Measurements from ENCODE around the gene SUGCT. TPM values are rescaled to one million over a fixed set of nuclear protein-coding genes. Genes with fewer than 3 reads are reported as not detected.

The SUGCT gene
- total and polyA plus RNA-seq, 8 donors: 0.87 to 8.0 (median 2.9) TPM; not detected in 1

DNA sequence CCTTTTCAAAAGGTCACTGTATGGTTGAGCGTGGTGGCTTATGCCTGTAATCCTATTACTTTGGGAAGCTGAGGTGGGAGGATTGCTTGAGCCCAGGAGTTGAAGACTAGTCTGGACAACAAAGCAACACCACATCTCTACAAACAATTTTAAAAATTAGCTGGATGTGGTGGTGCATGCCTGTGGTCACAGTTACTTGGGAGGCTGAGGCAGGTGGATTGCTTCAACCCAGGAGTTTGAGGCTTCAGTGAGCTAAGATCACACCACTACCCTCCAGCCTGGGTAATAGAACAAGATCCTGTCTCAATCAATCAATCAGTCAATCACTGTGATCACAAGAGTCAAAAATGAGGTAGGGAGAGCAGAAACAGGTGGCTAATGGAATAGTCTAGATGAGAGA is 97.0 kb downstream of the SUGCT start:
- H3K4me1 ChIP-seq: peaks cover 0 to 16% (median 5%) of the 10 kb centered on the region in 4 donors
- no peak overlapping the region for H3K27ac ChIP-seq
- H3K27me3 ChIP-seq: no peaks in the 10 kb centered on the region
- 81 to 94% (median 88%) methylated on average over 1 of the region's 1 CpG for WGBS, 5 donors
- intact Hi-C loops (cut with DNase I; ENCODE audit: low total_unique reads): no loop called here
- H3K9me3 ChIP-seq: no peaks in the 10 kb centered on the region
- no peaks in the 10 kb centered on the region for H3K36me3 ChIP-seq
- TF ChIP-seq POLR2A (IDR thresholded peaks at IDR 0.05) (no peak), POLR2AphosphoS5 (IDR thresholded peaks at IDR 0.05) (no peak), EP300 (IDR thresholded peaks at IDR 0.05) (no peak)
- TF ChIP-seq, protein P1, sequence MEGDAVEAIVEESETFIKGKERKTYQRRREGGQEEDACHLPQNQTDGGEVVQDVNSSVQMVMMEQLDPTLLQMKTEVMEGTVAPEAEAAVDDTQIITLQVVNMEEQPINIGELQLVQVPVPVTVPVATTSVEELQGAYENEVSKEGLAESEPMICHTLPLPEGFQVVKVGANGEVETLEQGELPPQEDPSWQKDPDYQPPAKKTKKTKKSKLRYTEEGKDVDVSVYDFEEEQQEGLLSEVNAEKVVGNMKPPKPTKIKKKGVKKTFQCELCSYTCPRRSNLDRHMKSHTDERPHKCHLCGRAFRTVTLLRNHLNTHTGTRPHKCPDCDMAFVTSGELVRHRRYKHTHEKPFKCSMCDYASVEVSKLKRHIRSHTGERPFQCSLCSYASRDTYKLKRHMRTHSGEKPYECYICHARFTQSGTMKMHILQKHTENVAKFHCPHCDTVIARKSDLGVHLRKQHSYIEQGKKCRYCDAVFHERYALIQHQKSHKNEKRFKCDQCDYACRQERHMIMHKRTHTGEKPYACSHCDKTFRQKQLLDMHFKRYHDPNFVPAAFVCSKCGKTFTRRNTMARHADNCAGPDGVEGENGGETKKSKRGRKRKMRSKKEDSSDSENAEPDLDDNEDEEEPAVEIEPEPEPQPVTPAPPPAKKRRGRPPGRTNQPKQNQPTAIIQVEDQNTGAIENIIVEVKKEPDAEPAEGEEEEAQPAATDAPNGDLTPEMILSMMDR (IDR thresholded peaks at IDR 0.05): no peak
- H3K4me3 ChIP-seq: no peak overlapping the region
- no peak for DNase-seq

DNA sequence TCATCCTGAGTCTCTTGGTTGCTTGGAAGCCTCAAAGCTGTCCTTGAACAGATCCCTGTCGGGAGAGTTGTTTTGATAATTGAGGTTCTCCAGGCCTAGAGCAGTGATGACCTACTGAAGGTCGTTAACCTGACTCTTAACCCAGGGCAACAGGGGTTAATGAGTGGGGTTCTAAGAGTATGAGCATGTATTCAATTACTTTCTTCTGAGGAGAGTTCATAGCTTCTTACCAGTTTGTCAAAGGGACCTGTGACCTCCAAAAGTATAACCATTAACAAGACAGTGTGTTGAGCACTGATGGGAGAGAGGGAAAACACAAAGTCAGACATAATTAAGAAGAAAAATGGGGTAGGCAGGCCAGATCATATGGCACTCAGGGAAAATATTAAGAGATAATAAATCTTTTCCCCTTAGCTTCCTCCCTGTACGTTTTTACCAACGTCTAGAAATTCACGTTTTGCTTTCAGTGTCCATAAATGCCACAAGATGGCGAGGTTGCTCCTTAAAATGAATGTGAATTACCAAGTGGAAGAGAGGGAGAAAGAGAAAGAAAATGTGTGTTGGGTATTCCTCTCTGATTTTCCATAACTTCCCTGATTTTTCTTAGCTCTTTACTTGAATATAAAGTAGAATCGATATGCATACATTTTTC is 97.6 kb downstream of the SUGCT start:
- WGBS, 5 donors: 26 to 28% (median 27%) methylated on average over 7 of the region's 7 CpGs
- Histone ChIP-seq H3K9me3 (no peaks in the 10 kb centered on the region), H3K4me3 (no peak overlapping the region), H3K36me3 (no peaks in the 10 kb centered on the region), H3K4me1 (peaks cover 0 to 16% (median 5%) of the 10 kb centered on the region in 4 donors), H3K27ac (no peak overlapping the region), H3K27me3 (no peaks in the 10 kb centered on the region)
- intact Hi-C loops (cut with DNase I; ENCODE audit: low total_unique reads): no loop called here
- peak in 1 of 2 donors; percentile 80 for DNase-seq
- TF ChIP-seq, protein P1 (IDR thresholded peaks at IDR 0.05): peak in 5 of 7 experiments; percentile 16 to 57 (median 41)
- TF ChIP-seq EP300 (IDR thresholded peaks at IDR 0.05): no peak
- no peak for TF ChIP-seq POLR2A (IDR thresholded peaks at IDR 0.05)
- TF ChIP-seq POLR2AphosphoS5 (IDR thresholded peaks at IDR 0.05): peak in 1 of 3 donors; percentile 23

DNA sequence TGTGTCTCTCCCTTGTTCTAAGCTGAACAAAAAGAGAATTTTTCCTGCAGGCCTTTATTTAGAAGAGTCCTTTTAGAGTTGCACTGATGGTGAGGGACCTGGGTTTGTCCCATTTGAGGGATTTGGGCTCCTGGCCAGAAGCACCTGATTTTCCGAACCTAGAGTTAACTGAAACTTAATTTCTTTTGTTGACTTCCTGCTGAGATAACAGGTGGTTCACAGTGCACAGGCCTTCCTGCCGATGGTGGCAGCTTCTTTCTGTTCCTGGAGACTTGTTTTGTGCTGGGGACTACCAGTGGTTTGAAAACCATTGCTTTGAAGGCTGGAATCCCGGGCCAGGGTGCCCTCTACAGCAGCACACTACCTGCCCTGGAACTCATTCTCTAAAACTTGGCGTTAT is 99.2 kb downstream of the SUGCT start:
- no peaks in the 10 kb centered on the region for H3K36me3 ChIP-seq
- H3K4me1 ChIP-seq: peaks cover 0 to 16% (median 5%) of the 10 kb centered on the region in 4 donors
- WGBS, 5 donors: 23 to 43% (median 34%) methylated on average over 4 of the region's 4 CpGs
- intact Hi-C loops (cut with DNase I; ENCODE audit: low total_unique reads): no loop called here
- H3K9me3 ChIP-seq: no peaks in the 10 kb centered on the region
- no peaks in the 10 kb centered on the region for H3K27me3 ChIP-seq
- peak; percentile 78 for DNase-seq
- H3K27ac ChIP-seq: peak overlapping the region in 4 of 5 donors; percentile 11 to 74 (median 58)
- no peak overlapping the region for H3K4me3 ChIP-seq
- TF ChIP-seq POLR2A (IDR thresholded peaks at IDR 0.05) (no peak), POLR2AphosphoS5 (IDR thresholded peaks at IDR 0.05) (peak in 2 of 3 donors; percentile 40 to 59)

DNA sequence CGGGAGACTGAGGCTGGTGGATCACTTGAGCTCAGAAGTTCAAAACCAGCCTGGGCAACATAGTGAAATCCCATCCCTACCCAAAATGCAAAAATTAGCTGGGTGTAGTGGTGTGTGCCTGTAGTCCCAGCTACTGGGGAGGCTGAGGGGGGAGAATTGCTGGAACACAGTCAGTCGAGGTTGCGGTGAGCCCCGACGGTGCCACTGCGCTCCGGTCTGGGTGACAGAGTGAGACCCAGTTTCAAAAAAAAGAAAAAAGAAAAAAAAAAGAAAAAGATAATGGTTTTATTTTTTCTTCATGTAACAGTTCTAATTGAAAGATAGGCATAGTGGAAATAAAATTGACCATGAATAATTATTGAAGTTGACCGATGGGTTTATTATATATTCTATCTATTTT is 99.9 kb downstream of the SUGCT start:
- no peak for DNase-seq
- H3K4me3 ChIP-seq: no peak overlapping the region
- no peaks in the 10 kb centered on the region for H3K36me3 ChIP-seq
- peak overlapping the region in 3 of 5 donors; percentile 11 to 59 (median 56) for H3K27ac ChIP-seq
- peaks cover 0 to 18% (median 5%) of the 10 kb centered on the region in 4 donors for H3K4me1 ChIP-seq
- no peaks in the 10 kb centered on the region for H3K27me3 ChIP-seq
- no peaks in the 10 kb centered on the region for H3K9me3 ChIP-seq
- WGBS, 5 donors: 94 to 97% (median 95%) methylated on average over 8 of the region's 8 CpGs
- intact Hi-C loops (cut with DNase I; ENCODE audit: low total_unique reads): no loop called here
- TF ChIP-seq POLR2A (IDR thresholded peaks at IDR 0.05): no peak
- TF ChIP-seq EP300 (IDR thresholded peaks at IDR 0.05): no peak
- TF ChIP-seq POLR2AphosphoS5 (IDR thresholded peaks at IDR 0.05): no peak
- TF ChIP-seq, protein P1 (IDR thresholded peaks at IDR 0.05): no peak

DNA sequence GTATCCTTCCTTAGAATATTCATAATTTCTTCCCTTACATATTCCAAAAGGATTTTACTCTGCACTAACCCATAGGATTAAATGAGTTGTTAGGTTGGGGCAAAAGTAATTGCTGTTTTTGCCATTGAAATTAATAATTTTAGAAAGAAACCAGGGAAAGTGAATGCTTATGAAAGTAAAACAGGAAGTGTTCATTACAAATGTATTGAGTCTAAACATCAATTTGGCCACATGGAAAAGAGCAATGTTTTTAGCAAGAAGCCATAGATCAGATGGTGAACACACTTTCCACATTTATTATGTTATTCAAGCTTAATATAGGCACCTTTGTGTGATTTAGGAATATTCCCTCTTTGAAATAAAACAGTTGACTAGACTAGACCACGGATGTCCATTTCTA is 102.9 kb downstream of the SUGCT start:
- 80 to 95% (median 88%) methylated on average over 1 of the region's 1 CpG for WGBS, 5 donors
- intact Hi-C loops (cut with DNase I; ENCODE audit: low total_unique reads): no loop called here
- H3K4me3 ChIP-seq: no peak overlapping the region

More for the DNA sequence above, 102.9 kb downstream of the SUGCT start:
- Histone ChIP-seq H3K36me3 (no peaks in the 10 kb centered on the region), H3K27me3 (no peaks in the 10 kb centered on the region), H3K4me1 (peaks cover 0 to 29% (median 8%) of the 10 kb centered on the region in 4 donors), H3K9me3 (no peaks in the 10 kb centered on the region), H3K27ac (no peak overlapping the region)
- DNase-seq: no peak
- TF ChIP-seq POLR2A (IDR thresholded peaks at IDR 0.05) (no peak), POLR2AphosphoS5 (IDR thresholded peaks at IDR 0.05) (no peak), EP300 (IDR thresholded peaks at IDR 0.05) (no peak)
- TF ChIP-seq, protein P1 (IDR thresholded peaks at IDR 0.05): no peak

Data from stomach (tissue), 9 donors.